Left ventricle myocardium inferior (tissue), 1 donor: ENCODE measurements around the gene ACSS1. TPM values are rescaled to one million over a fixed set of nuclear protein-coding genes. Genes with fewer than 3 reads are reported as not detected.

Experiments used
- DNase-seq: peaks from one replicate; pipeline ENCODE4 v3.0.0-alpha.2; 2020
- H3K27ac ChIP-seq: fragments of 200-600 bp; replicated peaks from 2 replicates; pipeline ENCODE4 v1.8.0; 2021
- H3K27me3 ChIP-seq: fragments of 200-600 bp; 2 replicates; pipeline ENCODE4 v1.8.0; 2021; ENCODE audit warnings: low read depth
- H3K36me3 ChIP-seq: fragments of 200-600 bp; 2 replicates; pipeline ENCODE4 v1.8.0; 2021
- H3K4me1 ChIP-seq: fragments of 200-600 bp; 2 replicates; pipeline ENCODE4 v1.8.0; 2021
- H3K4me3 ChIP-seq: fragments of 200-600 bp; 2 replicates; pipeline ENCODE4 v1.8.0; 2021; ENCODE audit warnings: mild to moderate bottlenecking, moderate library complexity
- H3K9me3 ChIP-seq: fragments of 200-600 bp; replicated peaks from 2 replicates; pipeline ENCODE4 v1.8.0; 2021
- CTCF ChIP-seq: fragments of 200-600 bp; IDR thresholded peaks from 2 replicates; pipeline ENCODE4 v1.8.0; 2021; ENCODE audit warnings: antibody characterized with exemption, mild to moderate bottlenecking, borderline replicate concordance
- intact Hi-C: fragments of 100-400 bp; cut with micrococcal nuclease; formaldehyde crosslinking; loops from one replicate; pipeline ENCODE4 v1.11.0; 2022
- total RNA-seq: library from RNA; stranded (reverse); fragmentation: NEBNext Ultra II Directional; extraction: Animal tissue kit (Norgen Biotek cat#: 25700); gene quantifications from one replicate; pipeline ENCODE4 v1.2.1, GENCODE V29; 2021
- donor health status: DM: no; HTN: yes; CAD: no; lungs with severe emphysema.

Gene ACSS1
- total RNA-seq, 1 donor from 2014 or later = 159 TPM

GRCh38 chr20:25018425-25018824 lies 39.5 kb downstream of the ACSS1 start:
- Histone ChIP-seq H3K9me3 (no peaks in the 10 kb centered on the region), H3K27ac (no peak overlapping the region), H3K4me3 (no peak overlapping the region), H3K36me3 (peaks cover 82% of the 10 kb centered on the region), H3K4me1 (peaks cover 76% of the 10 kb centered on the region), H3K27me3 (no peaks in the 10 kb centered on the region)
- intact Hi-C loops = no loop called here
- TF ChIP-seq CTCF = no peak
- no peak for DNase-seq

GRCh38 chr20:25017257-25017803 lies 40.6 kb downstream of the ACSS1 start:
- DNase-seq = no peak
- no peak overlapping the region for H3K4me3 ChIP-seq
- no peaks in the 10 kb centered on the region for H3K27me3 ChIP-seq
- no peak overlapping the region for H3K27ac ChIP-seq
- H3K4me1 ChIP-seq = peaks cover 76% of the 10 kb centered on the region
- intact Hi-C loops = no loop called here
- TF ChIP-seq CTCF = no peak
- H3K36me3 ChIP-seq = peaks cover 83% of the 10 kb centered on the region
- H3K9me3 ChIP-seq = no peaks in the 10 kb centered on the region

GRCh38 chr20:25016471-25016870 lies 41.5 kb downstream of the ACSS1 start:
- Histone ChIP-seq H3K27me3 (no peaks in the 10 kb centered on the region), H3K4me3 (no peak overlapping the region), H3K27ac (no peak overlapping the region), H3K4me1 (peaks cover 76% of the 10 kb centered on the region), H3K9me3 (no peaks in the 10 kb centered on the region), H3K36me3 (peaks cover 90% of the 10 kb centered on the region)
- no peak for DNase-seq
- intact Hi-C loops = no loop called here
- TF ChIP-seq CTCF = no peak

- H3K4me3 ChIP-seq = no peak overlapping the region
- peaks cover 76% of the 10 kb centered on the region for H3K4me1 ChIP-seq
- H3K9me3 ChIP-seq = no peaks in the 10 kb centered on the region
- intact Hi-C loops = no loop called here
- H3K36me3 ChIP-seq = peaks cover 90% of the 10 kb centered on the region
- H3K27ac ChIP-seq = no peak overlapping the region
- no peak for DNase-seq
- no peak for TF ChIP-seq CTCF
- no peaks in the 10 kb centered on the region for H3K27me3 ChIP-seq
Observed at GRCh38 chr20:25015986-25016385, 42.0 kb downstream of the ACSS1 start.

GRCh38 chr20:25014816-25015215 lies 43.1 kb downstream of the ACSS1 start:
- no peak overlapping the region for H3K27ac ChIP-seq
- no peak overlapping the region for H3K4me3 ChIP-seq
- intact Hi-C loops = no loop called here
- H3K9me3 ChIP-seq = no peaks in the 10 kb centered on the region
- peaks cover 79% of the 10 kb centered on the region for H3K4me1 ChIP-seq
- TF ChIP-seq CTCF = no peak
- no peak for DNase-seq
- peaks cover 91% of the 10 kb centered on the region for H3K36me3 ChIP-seq
- no peaks in the 10 kb centered on the region for H3K27me3 ChIP-seq
